ENCODE results near the gene KRTAP9-9.
"Not testable (repeated sequence)": the region's sequence is repeated elsewhere in the genome, so short reads cannot be mapped to it uniquely, and the experiment has no call there.

The KRTAP9-9 gene

GRCh38 chr17:41255381-41256290 lies at the start of gene KRTAP9-9:
Gene KRTAP9-9, plus strand, starts transcription at chr17:41255384.
- TF ChIP-seq GATA3, GATA2 (IDR thresholded peaks at IDR 0.05; ENCODE audit: low read depth, low read length): not testable (repeated sequence)

- TF ChIP-seq GATA2 (IDR thresholded peaks at IDR 0.05; ENCODE audit: low read depth, low read length) = no peak
- TF ChIP-seq GATA3 (IDR thresholded peaks at IDR 0.05; ENCODE audit: low read depth, low read length) = no peak
These were observed 43.2 kb upstream of the KRTAP9-9 start for GRCh38 chr17:41211845-41212466.

- no peak for TF ChIP-seq GATA2 (IDR thresholded peaks at IDR 0.05; ENCODE audit: low read depth, low read length)
- no peak for TF ChIP-seq GATA3 (IDR thresholded peaks at IDR 0.05; ENCODE audit: low read depth, low read length)
These were observed 42.5 kb upstream of the KRTAP9-9 start for GRCh38 chr17:41212524-41213169.

GRCh38 chr17:41215681-41216080 lies 39.5 kb upstream of the KRTAP9-9 start:
- TF ChIP-seq GATA2 (IDR thresholded peaks at IDR 0.05; ENCODE audit: low read depth, low read length) (no peak), GATA3 (IDR thresholded peaks at IDR 0.05; ENCODE audit: low read depth, low read length) (no peak)

GRCh38 chr17:41223821-41224220 lies 31.4 kb upstream of the KRTAP9-9 start:
- TF ChIP-seq GATA2 (IDR thresholded peaks at IDR 0.05; ENCODE audit: low read depth, low read length) = no peak
- no peak for TF ChIP-seq GATA3 (IDR thresholded peaks at IDR 0.05; ENCODE audit: low read depth, low read length)

- no peak for TF ChIP-seq GATA2 (IDR thresholded peaks at IDR 0.05; ENCODE audit: low read depth, low read length)
- no peak for TF ChIP-seq GATA3 (IDR thresholded peaks at IDR 0.05; ENCODE audit: low read depth, low read length)
These were observed 29.1 kb upstream of the KRTAP9-9 start for GRCh38 chr17:41226051-41226450.

- TF ChIP-seq GATA2, GATA3 (IDR thresholded peaks at IDR 0.05; ENCODE audit: low read depth, low read length): not testable (repeated sequence)
These were observed 28.5 kb upstream of the KRTAP9-9 start, which contains the start of gene KRTAP9-2 for GRCh38 chr17:41226598-41227095. Gene KRTAP9-2, plus strand, starts transcription at chr17:41226648. Its CDS starts 7 bp downstream, at chr17:41226655.

GRCh38 chr17:41230094-41230493 lies 25.1 kb upstream of the KRTAP9-9 start:
- no peak for TF ChIP-seq GATA3 (IDR thresholded peaks at IDR 0.05; ENCODE audit: low read depth, low read length)
- no peak for TF ChIP-seq GATA2 (IDR thresholded peaks at IDR 0.05; ENCODE audit: low read depth, low read length)

GRCh38 chr17:41231731-41232130 lies 23.5 kb upstream of the KRTAP9-9 start:
- TF ChIP-seq GATA3 (IDR thresholded peaks at IDR 0.05; ENCODE audit: low read depth, low read length) = no peak
- TF ChIP-seq GATA2 (IDR thresholded peaks at IDR 0.05; ENCODE audit: low read depth, low read length) = no peak

- not testable (repeated sequence) for TF ChIP-seq GATA2, GATA3 (IDR thresholded peaks at IDR 0.05; ENCODE audit: low read depth, low read length)
These were observed 22.6 kb upstream of the KRTAP9-9 start, which contains the start of gene KRTAP9-3 for GRCh38 chr17:41232399-41233105. Gene KRTAP9-3, plus strand, starts transcription at chr17:41232449. Its CDS starts 53 bp downstream, at chr17:41232502.

GRCh38 chr17:41237949-41238437 lies 17.2 kb upstream of the KRTAP9-9 start, which contains the start of gene KRTAP9-8:
Gene KRTAP9-8, plus strand, starts transcription at chr17:41237999. Its CDS starts 53 bp downstream, at chr17:41238052.
- TF ChIP-seq GATA3, GATA2 (IDR thresholded peaks at IDR 0.05; ENCODE audit: low read depth, low read length): not testable (repeated sequence)

- not testable (repeated sequence) for TF ChIP-seq GATA3, GATA2 (IDR thresholded peaks at IDR 0.05; ENCODE audit: low read depth, low read length)
These were observed 5.4 kb upstream of the KRTAP9-9 start, which contains the start of gene KRTAP9-4 for GRCh38 chr17:41249637-41250240. Gene KRTAP9-4, plus strand, starts transcription at chr17:41249687. Its CDS starts 34 bp downstream, at chr17:41249721.

Data from SH-SY5Y (cell line).